Common myeloid progenitor, CD34-positive (primary cell): ENCODE data around the gene F8.

ENCODE experiments used
- CTCF ChIA-PET: fragments of 350-600 bp; sonication (Branson Sonifier 250); formaldehyde crosslinking; loops from one replicate; lab custom pipeline; 2021; ENCODE audit warnings: antibody characterized with exemption; lab: Charles Lee
- POLR2A ChIA-PET: fragments of 350-600 bp; sonication (Branson Sonifier 250); formaldehyde crosslinking; loops from one replicate; lab custom pipeline; 2021; ENCODE audit warnings: antibody characterized with exemption; lab: Charles Lee
- DNase-seq, 3 donors: peaks; one replicate each; pipeline versions ENCODE4 v3.0.0 to v3.0.0-alpha.2; 2013
- H3K27ac ChIP-seq, 2 experiments: 1 replicate in 1 of 2; 2 replicates in 1 of 2; pipeline ENCODE4 v1.7.0; 2013; ENCODE audit warnings: inconsistent platforms in 2 of 2, low read length in 2 of 2, mild to moderate bottlenecking in 2 of 2, low read depth in 1 of 2, moderate library complexity in 1 of 2; ENCODE audit not compliant: severe bottlenecking in 2 of 2, insufficient read depth in 1 of 2, poor library complexity in 1 of 2
- H3K27me3 ChIP-seq, 5 experiments: replicated peaks in 2 of 5; 1 replicate in 3 of 5; 2 replicates in 2 of 5; pipeline versions ENCODE4 v1.6.1 to v1.7.0; 2013; ENCODE audit warnings: low read length in 4 of 5, mild to moderate bottlenecking in 2 of 5, moderate library complexity in 2 of 5, inconsistent platforms in 1 of 5; ENCODE audit not compliant: insufficient read depth in 5 of 5, control insufficient read depth in 4 of 5
- H3K36me3 ChIP-seq, 4 experiments: 1 replicate in 2 of 4; 2 replicates in 2 of 4; pipeline versions ENCODE4 v1.6.1 to v1.7.0; 2013; ENCODE audit warnings: low read length in 3 of 4, control low read depth in 1 of 4, mild to moderate bottlenecking in 1 of 4; ENCODE audit not compliant: control insufficient read depth in 4 of 4, insufficient read depth in 4 of 4
- H3K4me1 ChIP-seq, 4 experiments: 1 replicate in 3 of 4; 2 replicates in 1 of 4; pipeline versions ENCODE4 v1.6.1 to v1.7.1; 2013; ENCODE audit warnings: low read length in 3 of 4, mild to moderate bottlenecking in 3 of 4, control low read depth in 1 of 4, inconsistent platforms in 1 of 4, moderate library complexity in 1 of 4; ENCODE audit not compliant: control insufficient read depth in 4 of 4, insufficient read depth in 4 of 4; ENCODE audit errors: control extremely low read depth in 1 of 4
- H3K4me3 ChIP-seq, 7 experiments: 1 replicate in 4 of 7; 2 replicates in 3 of 7; pipeline versions ENCODE4 v1.5.1 to v1.7.0; 2013; ENCODE audit warnings: mild to moderate bottlenecking in 7 of 7, low read length in 6 of 7, moderate library complexity in 6 of 7, inconsistent platforms in 2 of 7, low read depth in 2 of 7, control low read depth in 1 of 7; ENCODE audit not compliant: insufficient read depth in 4 of 7, control insufficient read depth in 1 of 7; ENCODE audit errors: extremely low read depth in 1 of 7
- H3K9me3 ChIP-seq, 5 experiments: 1 replicate in 4 of 5; 2 replicates in 1 of 5; pipeline versions ENCODE4 v1.6.1 to v1.7.1; 2013; ENCODE audit warnings: low read length in 4 of 5, mild to moderate bottlenecking in 2 of 5, inconsistent platforms in 1 of 5, low read depth in 1 of 5, moderate library complexity in 1 of 5; ENCODE audit not compliant: control insufficient read depth in 4 of 5, insufficient read depth in 2 of 5; ENCODE audit errors: control extremely low read depth in 1 of 5
- WGBS: methylation state at CpG from one replicate; pipeline ENCODE4 v1.1.5; 2013; ENCODE audit not compliant: insufficient coverage; 5-methylcytosine and 5-hydroxymethylcytosine counted together

F8 gene

GRCh38 chrX:155035688-155036087, 13.2 kb upstream of the F8 start:
- Histone ChIP-seq H3K4me3 (no peak overlapping the region), H3K36me3 (peaks cover 0 to 18% (median 5%) of the 10 kb centered on the region in 4 experiments), H3K27ac (no peak overlapping the region), H3K27me3 (no peaks in the 10 kb centered on the region), H3K9me3 (peaks cover 0 to 7% (median 3%) of the 10 kb centered on the region in 5 experiments), H3K4me1 (no peaks in the 10 kb centered on the region)
- WGBS, result no CpG with 5 or more reads among the region's 4 CpGs
- ChIA-PET POLR2A (no interaction called here), CTCF (interaction anchor here (1.2 kb wide), 1 partner anchor 11 kb away, joined by 4 read pairs; no protein-coding TSS in a partner anchor)
- DNase-seq, result no peak

GRCh38 chrX:155031657-155032056, 9.1 kb upstream of the F8 start:
- Histone ChIP-seq H3K9me3 (peaks cover 0 to 7% (median 3%) of the 10 kb centered on the region in 5 experiments), H3K4me3 (no peak overlapping the region), H3K4me1 (peaks cover 0 to 14% (median 2%) of the 10 kb centered on the region in 4 experiments), H3K27ac (no peak overlapping the region), H3K36me3 (peaks cover 0 to 18% (median 3%) of the 10 kb centered on the region in 4 experiments), H3K27me3 (no peaks in the 10 kb centered on the region)
- ChIA-PET POLR2A (no interaction called here), CTCF (no interaction called here)
- no peak for DNase-seq
- WGBS, result 100% methylated on average over 1 of the region's 5 CpGs

DNA sequence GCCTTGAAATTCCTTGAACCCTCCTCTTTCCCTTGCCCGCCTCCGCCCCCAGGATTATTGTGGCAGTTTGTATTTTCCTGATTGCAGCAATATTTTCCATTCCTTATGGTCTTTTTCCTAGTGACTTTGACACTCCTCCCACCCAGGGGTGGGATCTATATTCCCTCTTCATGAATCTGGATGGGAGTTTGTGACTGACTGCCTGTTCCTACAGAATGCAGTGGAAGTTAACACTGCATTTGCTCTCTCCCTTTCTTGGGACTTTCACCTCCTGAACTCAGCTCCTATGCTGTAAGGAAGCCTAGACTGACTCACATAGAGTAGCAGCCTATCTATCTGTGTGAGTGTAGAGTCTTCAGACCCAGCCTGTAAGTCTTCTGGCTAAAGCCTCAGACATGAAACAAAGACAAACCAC, 6.4 kb upstream of the F8 start:
- WGBS, result no CpG with 5 or more reads among the region's 2 CpGs
- ChIA-PET CTCF (no interaction called here), POLR2A (no interaction called here)
- Histone ChIP-seq H3K9me3 (peaks cover 0 to 3% (median 0%) of the 10 kb centered on the region in 5 experiments), H3K4me1 (peaks cover 0 to 17% (median 4%) of the 10 kb centered on the region in 4 experiments), H3K27me3 (no peaks in the 10 kb centered on the region), H3K27ac (no peak overlapping the region), H3K36me3 (peaks cover 0 to 2% (median 0%) of the 10 kb centered on the region in 4 experiments), H3K4me3 (no peak overlapping the region)
- no peak for DNase-seq

DNA sequence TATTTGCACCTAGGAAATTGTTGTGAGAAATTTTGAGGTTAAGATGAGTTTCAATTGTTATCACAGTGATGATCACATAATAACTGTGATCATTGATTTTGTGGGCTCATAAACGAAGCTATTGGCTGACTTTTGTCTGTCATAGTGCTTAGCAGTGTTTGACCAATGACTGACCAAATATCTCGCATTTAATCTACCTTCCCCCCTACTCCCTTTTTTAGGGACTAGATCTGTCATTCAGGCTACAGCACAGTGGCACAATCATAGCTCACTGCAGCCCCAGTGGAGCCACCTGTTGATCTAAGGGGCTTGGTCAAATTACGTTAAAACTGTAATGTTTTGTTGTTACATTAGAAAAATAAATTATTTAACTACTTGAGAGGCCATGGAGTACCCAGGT, 5.6 kb upstream of the F8 start:
- Histone ChIP-seq H3K4me3 (peak overlapping the region in 6 of 7 experiments; percentile 70 to 94 (median 84)), H3K27ac (peak overlapping the region in 1 of 2 experiments; percentile 96), H3K36me3 (no peaks in the 10 kb centered on the region), H3K27me3 (no peaks in the 10 kb centered on the region), H3K4me1 (peaks cover 0 to 17% (median 4%) of the 10 kb centered on the region in 4 experiments), H3K9me3 (peaks cover 0 to 3% (median 0%) of the 10 kb centered on the region in 5 experiments)
- 60% methylated on average over 2 of the region's 3 CpGs for WGBS
- no peak for DNase-seq
- ChIA-PET POLR2A (no interaction called here), CTCF (no interaction called here)

- Histone ChIP-seq H3K4me1 (peaks cover 0 to 20% (median 5%) of the 10 kb centered on the region in 4 experiments), H3K27ac (peak overlapping the region; percentile 77 to 96), H3K4me3 (peak overlapping the region; percentile 46 to 94 (median 81)), H3K36me3 (no peaks in the 10 kb centered on the region), H3K9me3 (peaks cover 0 to 3% (median 0%) of the 10 kb centered on the region in 5 experiments), H3K27me3 (no peaks in the 10 kb centered on the region)
- WGBS, result 64% methylated on average over 6 of the region's 14 CpGs
- CTCF ChIA-PET, result interaction anchor here (0.8 kb wide), 1 partner anchor 29 kb away, joined by 3 read pairs; no protein-coding TSS in a partner anchor
- peak; percentile 23 to 69 (median 64) for DNase-seq
- POLR2A ChIA-PET, result no interaction called here
These were observed 5.1 kb upstream of the F8 start for GRCh38 chrX:155027509-155028066.

DNA sequence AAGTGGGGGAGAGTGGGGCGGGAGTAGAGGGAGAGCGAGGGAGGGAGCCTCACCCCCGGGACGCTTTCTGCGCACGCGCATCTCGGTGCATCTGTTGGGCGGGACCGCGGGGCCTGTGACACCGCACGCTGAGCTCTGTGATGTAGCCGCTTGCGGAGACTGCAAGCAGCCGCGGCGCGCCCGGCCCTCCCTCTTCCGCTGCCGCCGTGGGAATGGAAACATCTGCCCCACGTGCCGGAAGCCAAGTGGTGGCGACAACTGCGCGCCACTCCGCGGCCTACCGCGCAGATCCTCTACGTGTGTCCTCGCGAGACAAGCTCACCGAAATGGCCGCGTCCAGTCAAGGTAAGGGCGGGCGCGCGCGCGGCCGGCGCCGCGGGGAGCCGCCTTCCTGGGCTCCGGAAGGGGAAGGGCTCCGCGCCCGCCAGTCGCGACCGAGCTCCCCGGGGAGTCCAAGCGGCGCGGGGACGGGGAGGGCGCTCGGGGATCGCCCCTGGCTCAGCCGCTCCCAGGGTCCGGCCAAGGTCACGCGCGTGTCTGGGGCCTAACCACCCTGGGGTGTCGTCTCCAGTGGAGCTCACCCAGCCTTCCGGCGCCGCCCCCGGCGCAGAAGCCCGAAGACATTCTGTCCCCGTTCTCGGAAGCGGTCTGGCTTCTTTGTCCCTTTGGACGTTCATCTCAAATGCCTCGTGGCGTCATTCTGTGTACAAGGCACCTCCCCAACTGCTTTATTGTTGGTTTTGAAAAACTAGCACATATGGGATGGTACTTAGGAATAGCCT, 4.4 kb upstream of the F8 start, which contains the start of gene FUNDC2:
FUNDC2 (plus strand) TSS at position 118 of the 782 bp plus-strand sequence; CDS start at position 213, 95 bp downstream.
- Histone ChIP-seq H3K27ac (peak within 1 kb of the TSS; percentile 77 to 96), H3K36me3 (no peaks in the 10 kb centered on the region), H3K4me1 (peaks cover 0 to 25% (median 8%) of the 10 kb centered on the region in 4 experiments), H3K27me3 (no peaks in the 10 kb centered on the region), H3K4me3 (peak within 1 kb of the TSS; percentile 46 to 94 (median 81)), H3K9me3 (peaks cover 0 to 3% (median 0%) of the 10 kb centered on the region in 5 experiments)
- peak; percentile 96 to 99 (median 97) for DNase-seq
- ChIA-PET POLR2A (interaction anchor here (1.1 kb wide), 1 partner anchor 31 kb away, joined by 3 read pairs; no protein-coding TSS in a partner anchor), CTCF (interaction anchor here (0.8 to 1.0 kb wide), 2 partner anchors 22 to 30 kb away, joined by 3 read pairs; no protein-coding TSS in a partner anchor)
- WGBS, result 27% methylated on average over 59 of the region's 82 CpGs
